Activated T-helper 1 cell treated with anti-CD3 and anti-CD28 coated beads, Interleukin-2, amount 50 U/mL, for 16 hours (primary cell): ENCODE measurements around the gene TAS2R14.

Source experiments
- DNase-seq, 2 donors: peaks; one replicate each; pipeline ENCODE4 v3.0.0-alpha.2; 2020; ENCODE audit warnings: low read depth in 1 of 2, low spot score in 1 of 2

The TAS2R14 gene

GRCh38 chr12:10909462-10909861, 29.6 kb downstream of the TAS2R14 start, which contains the start of gene TAS2R13:
TSS of gene TAS2R13 (minus strand) at chr12:10909562. CDS start at chr12:10909298, 264 bp downstream.
- no peak for DNase-seq

GRCh38 chr12:10904686-10905085, 34.4 kb downstream of the TAS2R14 start:
- DNase-seq: no peak

GRCh38 chr12:10901427-10901826, 37.6 kb downstream of the TAS2R14 start:
- no peak for DNase-seq

- no peak for DNase-seq
Observed at GRCh38 chr12:10900972-10901371, 38.1 kb downstream of the TAS2R14 start.

GRCh38 chr12:10900530-10900929, 38.5 kb downstream of the TAS2R14 start:
- DNase-seq: no peak

- DNase-seq: no peak
Observed at GRCh38 chr12:10896854-10897253, 42.2 kb downstream of the TAS2R14 start.

GRCh38 chr12:10891937-10892336, 47.1 kb downstream of the TAS2R14 start:
- no peak for DNase-seq

- DNase-seq: no peak
Observed at GRCh38 chr12:10889226-10889625, 49.8 kb downstream of the TAS2R14 start.
